ENCODE data around the gene KPNB1. TPM values are rescaled to one million over a fixed set of nuclear protein-coding genes. Genes with fewer than 3 reads are reported as not detected.

KPNB1 gene
- total RNA-seq, 3 donors from 2014 or later, result 162 to 269 (median 217) TPM

- Histone ChIP-seq H3K9me3 (no peaks in the 10 kb centered on the region), H3K4me1 (ENCODE audit: low read depth) (no peaks in the 10 kb centered on the region), H3K36me3 (ENCODE audit: low read depth) (no peaks in the 10 kb centered on the region), H3K4me3 (no peak overlapping the region)
- ATAC-seq (no peak), DNase-seq (no peak)
- intact Hi-C loops (cut with DNase I, micrococcal nuclease), result no loop called here
- TF ChIP-seq, protein P1, sequence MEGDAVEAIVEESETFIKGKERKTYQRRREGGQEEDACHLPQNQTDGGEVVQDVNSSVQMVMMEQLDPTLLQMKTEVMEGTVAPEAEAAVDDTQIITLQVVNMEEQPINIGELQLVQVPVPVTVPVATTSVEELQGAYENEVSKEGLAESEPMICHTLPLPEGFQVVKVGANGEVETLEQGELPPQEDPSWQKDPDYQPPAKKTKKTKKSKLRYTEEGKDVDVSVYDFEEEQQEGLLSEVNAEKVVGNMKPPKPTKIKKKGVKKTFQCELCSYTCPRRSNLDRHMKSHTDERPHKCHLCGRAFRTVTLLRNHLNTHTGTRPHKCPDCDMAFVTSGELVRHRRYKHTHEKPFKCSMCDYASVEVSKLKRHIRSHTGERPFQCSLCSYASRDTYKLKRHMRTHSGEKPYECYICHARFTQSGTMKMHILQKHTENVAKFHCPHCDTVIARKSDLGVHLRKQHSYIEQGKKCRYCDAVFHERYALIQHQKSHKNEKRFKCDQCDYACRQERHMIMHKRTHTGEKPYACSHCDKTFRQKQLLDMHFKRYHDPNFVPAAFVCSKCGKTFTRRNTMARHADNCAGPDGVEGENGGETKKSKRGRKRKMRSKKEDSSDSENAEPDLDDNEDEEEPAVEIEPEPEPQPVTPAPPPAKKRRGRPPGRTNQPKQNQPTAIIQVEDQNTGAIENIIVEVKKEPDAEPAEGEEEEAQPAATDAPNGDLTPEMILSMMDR (IDR thresholded peaks at IDR 0.05), result no peak
Observed at GRCh38 chr17:47636273-47637030, 13.3 kb upstream of the KPNB1 start.

- H3K4me3 ChIP-seq, result no peak overlapping the region
- H3K4me1 ChIP-seq (ENCODE audit: low read depth), result no peaks in the 10 kb centered on the region
- TF ChIP-seq, protein P1 (IDR thresholded peaks at IDR 0.05), result no peak
- intact Hi-C loops (cut with DNase I, micrococcal nuclease), result no loop called here
- ATAC-seq (no peak), DNase-seq (no peak)
- H3K9me3 ChIP-seq, result no peaks in the 10 kb centered on the region
- H3K36me3 ChIP-seq (ENCODE audit: low read depth), result no peaks in the 10 kb centered on the region
Observed at GRCh38 chr17:47638903-47639302, 10.8 kb upstream of the KPNB1 start.

DNA sequence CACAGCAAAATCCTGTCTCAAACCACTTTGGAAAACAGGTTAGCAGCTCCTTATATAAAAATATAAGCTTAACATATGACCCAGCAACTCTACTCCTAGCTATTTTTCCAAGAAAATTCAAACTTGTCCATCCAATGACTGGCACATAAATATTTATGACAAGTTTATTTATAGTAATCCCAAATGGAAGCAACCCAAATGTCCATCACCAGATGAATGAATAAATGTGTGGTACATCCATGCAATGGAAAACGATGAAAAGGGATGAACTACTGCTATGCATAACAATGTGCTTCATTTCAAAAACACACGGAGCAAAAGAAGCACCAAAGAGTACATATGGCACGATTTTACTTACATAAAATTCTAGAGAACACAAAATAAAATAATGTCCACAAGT, 9.6 kb upstream of the KPNB1 start:
- TF ChIP-seq, protein P1 (IDR thresholded peaks at IDR 0.05), result no peak
- no peaks in the 10 kb centered on the region for H3K4me1 ChIP-seq (ENCODE audit: low read depth)
- DNase-seq (no peak), ATAC-seq (no peak)
- no peak overlapping the region for H3K4me3 ChIP-seq
- no peaks in the 10 kb centered on the region for H3K9me3 ChIP-seq
- no peaks in the 10 kb centered on the region for H3K36me3 ChIP-seq (ENCODE audit: low read depth)
- intact Hi-C loops (cut with DNase I, micrococcal nuclease), result no loop called here

DNA sequence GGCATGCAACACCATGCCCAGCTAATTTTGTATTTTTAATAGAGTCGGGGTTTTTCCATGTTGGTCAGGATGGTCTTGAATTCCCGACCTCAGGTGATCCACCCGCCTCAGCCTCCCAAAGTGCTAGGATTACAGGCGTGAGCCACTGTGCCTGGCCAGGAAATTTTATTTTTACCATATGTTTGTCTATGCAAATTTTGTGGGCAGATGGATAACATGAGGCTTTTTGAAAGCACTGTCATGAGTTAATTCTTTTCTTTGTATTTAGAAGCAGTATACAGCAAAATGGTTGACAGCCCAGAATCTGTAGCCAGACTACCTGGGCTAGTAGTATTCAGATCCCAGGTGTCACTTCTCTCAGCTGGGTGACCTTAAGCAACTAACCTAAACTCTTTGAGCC, 8.5 kb upstream of the KPNB1 start:
- intact Hi-C loops (cut with DNase I, micrococcal nuclease), result no loop called here
- TF ChIP-seq, protein P1 (IDR thresholded peaks at IDR 0.05), result no peak
- Histone ChIP-seq H3K9me3 (no peaks in the 10 kb centered on the region), H3K4me1 (ENCODE audit: low read depth) (no peaks in the 10 kb centered on the region), H3K36me3 (ENCODE audit: low read depth) (no peaks in the 10 kb centered on the region), H3K4me3 (no peak overlapping the region)
- ATAC-seq, result no peak
- DNase-seq, result no peak

DNA sequence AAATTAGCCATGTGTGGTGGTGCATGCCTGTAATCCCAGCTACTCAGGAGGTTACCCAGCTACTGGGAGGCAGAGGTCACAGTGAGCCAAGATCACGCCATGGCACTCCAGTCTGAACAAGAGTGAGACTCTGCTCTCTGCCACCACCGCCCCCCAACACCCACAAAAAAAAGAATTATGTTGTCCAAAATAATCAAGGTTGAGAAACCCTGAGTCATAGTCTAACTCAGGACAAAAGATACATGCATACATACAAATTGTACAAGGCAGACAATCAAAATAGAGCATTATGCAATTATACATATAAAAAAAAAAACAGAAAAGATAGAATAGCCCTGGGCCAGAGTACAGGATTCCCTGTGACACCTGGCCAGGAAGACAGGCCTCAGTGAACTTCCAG, 6.6 kb upstream of the KPNB1 start:
- TF ChIP-seq, protein P1 (IDR thresholded peaks at IDR 0.05), result no peak
- ATAC-seq, result no peak
- no peak for DNase-seq
- intact Hi-C loops (cut with DNase I, micrococcal nuclease), result no loop called here
- Histone ChIP-seq H3K4me3 (no peak overlapping the region), H3K36me3 (ENCODE audit: low read depth) (no peaks in the 10 kb centered on the region), H3K4me1 (ENCODE audit: low read depth) (peaks cover under 1% of the 10 kb centered on the region), H3K9me3 (no peaks in the 10 kb centered on the region)

Data from mucosa of descending colon (tissue), 3 donors.